ENCODE results near the gene GPX6. TPM values are rescaled to one million over a fixed set of nuclear protein-coding genes. Genes with fewer than 3 reads are reported as not detected.

The GPX6 gene
- total and polyA plus RNA-seq, 2 of the 13 experiments (the other 11 are each of a cell fraction or from before 2014, with no cell fraction given): not detected

GRCh38 chr6:28489366-28490204 is 26.0 kb downstream of the GPX6 start (continued):
- peak; percentile 66; the same call in 1 of the 2 replicates for TF ChIP-seq ZNF281 (CRISPR knock-in tag; IDR thresholded peaks at IDR 0.05; ENCODE audit: borderline replicate concordance)
- TF ChIP-seq KLF11 (CRISPR knock-in tag; IDR thresholded peaks at IDR 0.05): no peak
- TF ChIP-seq KLF9 (CRISPR knock-in tag; IDR thresholded peaks at IDR 0.05; ENCODE audit: low read depth): no peak
- no peak for TF ChIP-seq ZNF713 (CRISPR knock-in tag; IDR thresholded peaks at IDR 0.05)
- TF ChIP-seq HNRNPLL (IDR thresholded peaks at IDR 0.05; ENCODE audit: low read depth, low read length, poor library complexity, severe bottlenecking): peak; percentile 79
- TF ChIP-seq ZNF549 (CRISPR knock-in tag; IDR thresholded peaks at IDR 0.05): no peak
- TF ChIP-seq ZNF552 (CRISPR knock-in tag; IDR thresholded peaks at IDR 0.05; ENCODE audit: borderline replicate concordance): no peak
- TF ChIP-seq ZNF841 (CRISPR knock-in tag; IDR thresholded peaks at IDR 0.05; ENCODE audit: borderline replicate concordance): no peak
- peak; percentile 37; the same call in 1 of the 2 replicates for TF ChIP-seq KDM2A (CRISPR knock-in tag; IDR thresholded peaks at IDR 0.05; ENCODE audit: borderline replicate concordance, low read depth)
- peak; percentile 87 for TF ChIP-seq SRSF1 (optimal IDR thresholded peaks at IDR 0.05; ENCODE audit: low read depth, low read length)
- 0 out of 2 replicates have a peak, but pooled peaks have one; percentile 7 for TF ChIP-seq ZNF580 (CRISPR knock-in tag; IDR thresholded peaks at IDR 0.05; ENCODE audit: borderline replicate concordance, low read depth)
- TF ChIP-seq ZSCAN22 (CRISPR knock-in tag; IDR thresholded peaks at IDR 0.05): no peak
- no peak for TF ChIP-seq PHF21A (CRISPR knock-in tag; IDR thresholded peaks at IDR 0.05)
- no peak for TF ChIP-seq NFIB (CRISPR knock-in tag; IDR thresholded peaks at IDR 0.05; ENCODE audit: borderline replicate concordance)
- TF ChIP-seq IRF9 (CRISPR knock-in tag; IDR thresholded peaks at IDR 0.05; ENCODE audit: borderline replicate concordance): no peak
- TF ChIP-seq ZNF768 (CRISPR knock-in tag; IDR thresholded peaks at IDR 0.05): peak; percentile 14; the same call in 1 of the 2 replicates
- 0 out of 2 replicates have a peak, but pooled peaks have one; percentile 37 for TF ChIP-seq ZNF503 (CRISPR knock-in tag; IDR thresholded peaks at IDR 0.05)
- 0 out of 2 replicates have a peak, but pooled peaks have one; percentile 23 for TF ChIP-seq ZNF777 (CRISPR knock-in tag; IDR thresholded peaks at IDR 0.05)
- no peak for TF ChIP-seq ZSCAN12 (CRISPR knock-in tag; IDR thresholded peaks at IDR 0.05)
- TF ChIP-seq NPAS2 (CRISPR knock-in tag; IDR thresholded peaks at IDR 0.05; ENCODE audit: borderline replicate concordance): no peak
- no peak for TF ChIP-seq ZNF180 (CRISPR knock-in tag; IDR thresholded peaks at IDR 0.05; ENCODE audit: borderline replicate concordance, low read depth)
- TF ChIP-seq PITX1 (CRISPR knock-in tag; IDR thresholded peaks at IDR 0.05): 0 out of 2 replicates have a peak, but pooled peaks have one; percentile 20
- peak; percentile 67; the same call in 1 of the 2 replicates for TF ChIP-seq ZNF501 (CRISPR knock-in tag; IDR thresholded peaks at IDR 0.05)
